Trophoblast cell (in vitro differentiated cells and primary cell): Measurements from ENCODE around the gene TLN1.

ENCODE experiments used
- DNase-seq, 2 donors: peaks; one replicate each; pipeline ENCODE4 v3.0.0-alpha.2; 2016
- H2AFZ ChIP-seq: 2 replicates; pipeline ENCODE4 v1.6.1; 2013; ENCODE audit warnings: low read length, moderate library complexity, mild to moderate bottlenecking; ENCODE audit not compliant: insufficient read depth, poor library complexity
- H2AK5ac ChIP-seq: 2 replicates; pipeline ENCODE4 v1.6.1; 2013; ENCODE audit warnings: mild to moderate bottlenecking, low read length
- H2BK120ac ChIP-seq: 2 replicates; pipeline ENCODE4 v1.6.1; 2013; ENCODE audit warnings: low read length, mild to moderate bottlenecking, moderate library complexity; ENCODE audit not compliant: insufficient read depth, poor library complexity
- H2BK12ac ChIP-seq: 2 replicates; pipeline ENCODE4 v1.6.1; 2013; ENCODE audit warnings: mild to moderate bottlenecking, low read length, moderate library complexity
- H2BK5ac ChIP-seq: 2 replicates; pipeline ENCODE4 v1.6.1; 2013; ENCODE audit warnings: low read length, low read depth, moderate library complexity, mild to moderate bottlenecking; ENCODE audit not compliant: poor library complexity
- H3K14ac ChIP-seq: 2 replicates; pipeline ENCODE4 v1.6.1; 2013; ENCODE audit warnings: mild to moderate bottlenecking, low read length
- H3K18ac ChIP-seq: 2 replicates; pipeline ENCODE4 v1.6.1; 2013; ENCODE audit warnings: mild to moderate bottlenecking, low read length
- H3K23ac ChIP-seq: 2 replicates; pipeline ENCODE4 v1.6.1; 2013; ENCODE audit warnings: low read length
- H3K27ac ChIP-seq: 2 replicates; pipeline ENCODE4 v1.5.1; 2013; ENCODE audit warnings: low read depth, mild to moderate bottlenecking, inconsistent platforms, low read length, moderate library complexity
- H3K27me3 ChIP-seq: 2 replicates; pipeline ENCODE4 v1.6.1; 2013; ENCODE audit warnings: inconsistent platforms, mild to moderate bottlenecking, low read length, moderate library complexity; ENCODE audit not compliant: insufficient read depth
- H3K36me3 ChIP-seq, 2 experiments: 1 replicate in 1 of 2; 2 replicates in 1 of 2; pipeline ENCODE4 v1.6.1; 2013; ENCODE audit warnings: low read length in 2 of 2, mild to moderate bottlenecking in 2 of 2, moderate library complexity in 1 of 2; ENCODE audit not compliant: insufficient read depth in 2 of 2, control insufficient read depth in 1 of 2
- H3K4ac ChIP-seq: 2 replicates; pipeline ENCODE4 v1.6.1; 2013; ENCODE audit warnings: low read depth, mild to moderate bottlenecking, low read length, moderate library complexity
- H3K4me1 ChIP-seq, 2 experiments: 1 replicate in 1 of 2; 2 replicates in 1 of 2; pipeline ENCODE4 v1.6.1; 2013; ENCODE audit warnings: low read length in 2 of 2, mild to moderate bottlenecking in 2 of 2, moderate library complexity in 1 of 2; ENCODE audit not compliant: insufficient read depth in 2 of 2, control insufficient read depth in 1 of 2
- H3K4me2 ChIP-seq: 2 replicates; pipeline ENCODE4 v1.6.1; 2013; ENCODE audit warnings: inconsistent platforms, mild to moderate bottlenecking, low read length, moderate library complexity
- H3K4me3 ChIP-seq: 2 replicates; pipeline ENCODE4 v1.5.1; 2013; ENCODE audit warnings: mild to moderate bottlenecking, low read depth, low read length, inconsistent platforms
- H3K79me1 ChIP-seq: one replicate; pipeline ENCODE4 v1.6.1; 2013; ENCODE audit warnings: low read length
- H3K79me2 ChIP-seq: 2 replicates; pipeline ENCODE4 v1.6.1; 2013; ENCODE audit warnings: low read length, mild to moderate bottlenecking; ENCODE audit not compliant: control insufficient read depth, insufficient read depth, poor library complexity
- H3K9ac ChIP-seq: 2 replicates; pipeline ENCODE4 v1.6.1; 2013; ENCODE audit warnings: mild to moderate bottlenecking, low read length
- H3K9me3 ChIP-seq: 2 replicates; pipeline ENCODE4 v1.6.1; 2013; ENCODE audit warnings: low read depth, mild to moderate bottlenecking, control low read depth, inconsistent platforms, low read length; ENCODE audit not compliant: insufficient read depth
- H4K12ac ChIP-seq: 2 replicates; pipeline ENCODE4 v1.6.1; 2013; ENCODE audit warnings: low read depth, mild to moderate bottlenecking, low read length, moderate library complexity
- H4K8ac ChIP-seq: 2 replicates; pipeline ENCODE4 v1.6.1; 2013; ENCODE audit warnings: low read depth, mild to moderate bottlenecking, low read length, moderate library complexity
- H4K91ac ChIP-seq: one replicate; pipeline ENCODE4 v1.6.1; 2013; ENCODE audit warnings: low read depth, mild to moderate bottlenecking, low read length, moderate library complexity
- WGBS: extraction: QIAGEN DNeasy Blood & Tissue Kit; methylation state at CpG from one replicate; pipeline ENCODE4 v1.1.7; 2013; ENCODE audit warnings: missing lambda C conversion rate; ENCODE audit not compliant: insufficient read length, insufficient coverage; ENCODE audit errors: extremely low coverage; 5-methylcytosine and 5-hydroxymethylcytosine counted together

Gene TLN1

GRCh38 chr9:35719546-35719945 lies 12.4 kb downstream of the TLN1 start:
- no peak overlapping the region for H3K18ac ChIP-seq
- no peak overlapping the region for H4K8ac ChIP-seq
- no peaks in the 10 kb centered on the region for H3K27me3 ChIP-seq
- H2AK5ac ChIP-seq: no peak overlapping the region
- no peak overlapping the region for H3K4ac ChIP-seq
- H3K9me3 ChIP-seq: no peaks in the 10 kb centered on the region
- H3K79me2 ChIP-seq: no peaks in the 10 kb centered on the region
- H3K79me1 ChIP-seq: no peaks in the 10 kb centered on the region
- H3K36me3 ChIP-seq: peaks cover 72 to 90% of the 10 kb centered on the region in 2 experiments
- H3K4me1 ChIP-seq: no peaks in the 10 kb centered on the region
- H3K23ac ChIP-seq: no peak overlapping the region
- no peak for DNase-seq
- no peak overlapping the region for H3K4me2 ChIP-seq
- WGBS: no CpG with 5 or more reads among the region's 4 CpGs
- H3K4me3 ChIP-seq: no peak overlapping the region
- H4K91ac ChIP-seq: no peak overlapping the region
- no peak overlapping the region for H2AFZ ChIP-seq
- H2BK120ac ChIP-seq: no peak overlapping the region
- no peak overlapping the region for H4K12ac ChIP-seq
- no peak overlapping the region for H3K14ac ChIP-seq
- no peak overlapping the region for H3K9ac ChIP-seq
- H2BK5ac ChIP-seq: no peak overlapping the region
- no peak overlapping the region for H3K27ac ChIP-seq
- H2BK12ac ChIP-seq: no peak overlapping the region

GRCh38 chr9:35718721-35719511 lies 13.1 kb downstream of the TLN1 start:
- Histone ChIP-seq H3K23ac (no peak overlapping the region), H3K79me2 (no peaks in the 10 kb centered on the region), H2AFZ (no peak overlapping the region), H3K4me1 (no peaks in the 10 kb centered on the region), H3K18ac (no peak overlapping the region), H2BK12ac (no peak overlapping the region), H3K27ac (no peak overlapping the region), H2AK5ac (no peak overlapping the region), H4K12ac (no peak overlapping the region), H3K14ac (no peak overlapping the region), H3K4me3 (peak overlapping the region; percentile 44), H3K27me3 (no peaks in the 10 kb centered on the region), H3K36me3 (peaks cover 74 to 90% of the 10 kb centered on the region in 2 experiments), H3K9ac (no peak overlapping the region), H3K9me3 (no peaks in the 10 kb centered on the region), H3K4ac (no peak overlapping the region), H3K4me2 (no peak overlapping the region), H4K8ac (no peak overlapping the region), H2BK120ac (no peak overlapping the region), H4K91ac (no peak overlapping the region), H2BK5ac (no peak overlapping the region), H3K79me1 (no peaks in the 10 kb centered on the region)
- no peak for DNase-seq
- no CpG with 5 or more reads among the region's 15 CpGs for WGBS

GRCh38 chr9:35717132-35717870 lies 14.7 kb downstream of the TLN1 start:
- no peak overlapping the region for H2BK120ac ChIP-seq
- H4K8ac ChIP-seq: no peak overlapping the region
- peaks cover 74 to 86% of the 10 kb centered on the region in 2 experiments for H3K36me3 ChIP-seq
- DNase-seq: no peak
- no peak overlapping the region for H2BK12ac ChIP-seq
- no peak overlapping the region for H3K4me2 ChIP-seq
- no peak overlapping the region for H3K4ac ChIP-seq
- H3K23ac ChIP-seq: no peak overlapping the region
- no peaks in the 10 kb centered on the region for H3K79me1 ChIP-seq
- H3K9me3 ChIP-seq: no peaks in the 10 kb centered on the region
- no peaks in the 10 kb centered on the region for H3K4me1 ChIP-seq
- no peak overlapping the region for H2AK5ac ChIP-seq
- H2BK5ac ChIP-seq: no peak overlapping the region
- no peak overlapping the region for H3K18ac ChIP-seq
- no peak overlapping the region for H4K91ac ChIP-seq
- H3K27me3 ChIP-seq: no peaks in the 10 kb centered on the region
- no peak overlapping the region for H3K9ac ChIP-seq
- no CpG with 5 or more reads among the region's 14 CpGs for WGBS
- H3K27ac ChIP-seq: no peak overlapping the region
- no peak overlapping the region for H2AFZ ChIP-seq
- H3K14ac ChIP-seq: no peak overlapping the region
- no peak overlapping the region for H3K4me3 ChIP-seq
- no peaks in the 10 kb centered on the region for H3K79me2 ChIP-seq
- H4K12ac ChIP-seq: no peak overlapping the region

GRCh38 chr9:35716230-35716629 lies 15.8 kb downstream of the TLN1 start:
- Histone ChIP-seq H3K14ac (no peak overlapping the region), H3K4me2 (no peak overlapping the region), H3K9ac (no peak overlapping the region), H3K79me1 (no peaks in the 10 kb centered on the region), H3K4ac (no peak overlapping the region), H3K18ac (no peak overlapping the region), H3K27me3 (no peaks in the 10 kb centered on the region), H2BK120ac (no peak overlapping the region), H3K9me3 (no peaks in the 10 kb centered on the region), H3K23ac (no peak overlapping the region), H2AK5ac (no peak overlapping the region), H2BK5ac (no peak overlapping the region), H3K27ac (no peak overlapping the region), H4K91ac (no peak overlapping the region), H4K8ac (no peak overlapping the region), H3K4me3 (no peak overlapping the region), H3K79me2 (no peaks in the 10 kb centered on the region), H4K12ac (no peak overlapping the region), H3K36me3 (peaks cover 77 to 86% of the 10 kb centered on the region in 2 experiments), H2BK12ac (no peak overlapping the region), H3K4me1 (no peaks in the 10 kb centered on the region), H2AFZ (no peak overlapping the region)
- no peak for DNase-seq
- no CpG with 5 or more reads among the region's 4 CpGs for WGBS
